GM19452 (cell line): ENCODE results near the gene CDH12.
"Not testable (repeated sequence)": the region's sequence is repeated elsewhere in the genome, so short reads cannot be mapped to it uniquely, and the experiment has no call there.

Source experiments
- ATAC-seq: cut with Tn5 transposase; IDR thresholded peaks from one replicate; pipeline ENCODE4 v1.9.1; 2021; ENCODE audit not compliant: unreplicated experiment

CDH12 gene

GRCh38 chr5:22651355-22651754, 201.8 kb downstream of the CDH12 start:
- ATAC-seq, result no peak

- ATAC-seq, result no peak
These were observed 202.6 kb downstream of the CDH12 start for GRCh38 chr5:22650511-22650910.

- no peak for ATAC-seq
These were observed 204.1 kb downstream of the CDH12 start for GRCh38 chr5:22649074-22649473.

- no peak for ATAC-seq
These were observed 208.3 kb downstream of the CDH12 start for GRCh38 chr5:22644859-22645258.

GRCh38 chr5:22643356-22643755, 209.8 kb downstream of the CDH12 start:
- no peak for ATAC-seq

- no peak for ATAC-seq
These were observed 221.5 kb downstream of the CDH12 start for GRCh38 chr5:22631683-22632082.

- ATAC-seq, result no peak
These were observed 226.1 kb downstream of the CDH12 start for GRCh38 chr5:22627029-22627428.

- no peak for ATAC-seq
These were observed 227.7 kb downstream of the CDH12 start for GRCh38 chr5:22625451-22625850.

- ATAC-seq, result no peak
These were observed 232.1 kb downstream of the CDH12 start for GRCh38 chr5:22621084-22621483.

GRCh38 chr5:22615964-22616363, 237.2 kb downstream of the CDH12 start:
- no peak for ATAC-seq

- no peak for ATAC-seq
These were observed 238.6 kb downstream of the CDH12 start for GRCh38 chr5:22614486-22615094.

GRCh38 chr5:22612928-22613327, 240.2 kb downstream of the CDH12 start:
- no peak for ATAC-seq

- ATAC-seq, result no peak
These were observed 241.8 kb downstream of the CDH12 start for GRCh38 chr5:22611327-22611726.

- ATAC-seq, result not testable (repeated sequence)
These were observed 245.6 kb downstream of the CDH12 start for GRCh38 chr5:22607498-22607897.

- ATAC-seq, result no peak
These were observed 247.7 kb downstream of the CDH12 start for GRCh38 chr5:22605473-22605872.

GRCh38 chr5:22604711-22605110, 248.4 kb downstream of the CDH12 start:
- no peak for ATAC-seq

- no peak for ATAC-seq
These were observed 254.3 kb downstream of the CDH12 start for GRCh38 chr5:22598796-22599195.

- no peak for ATAC-seq
These were observed 256.7 kb downstream of the CDH12 start for GRCh38 chr5:22596404-22596970.

- ATAC-seq, result no peak
These were observed 258.7 kb downstream of the CDH12 start for GRCh38 chr5:22594491-22594890.

GRCh38 chr5:22593592-22593991, 259.6 kb downstream of the CDH12 start:
- no peak for ATAC-seq

- no peak for ATAC-seq
These were observed 261.7 kb downstream of the CDH12 start for GRCh38 chr5:22591461-22591860.

GRCh38 chr5:22590677-22591268, 262.4 kb downstream of the CDH12 start:
- ATAC-seq, result no peak

- ATAC-seq, result no peak
These were observed 275.4 kb downstream of the CDH12 start for GRCh38 chr5:22577711-22578110.
